Trophoblast cell (in vitro differentiated cells and primary cell): ENCODE measurements around the gene NRXN3.

Experiments used
- DNase-seq, 2 donors: peaks; one replicate each; pipeline ENCODE4 v3.0.0-alpha.2; 2016
- H2AFZ ChIP-seq: 2 replicates; pipeline ENCODE4 v1.6.1; 2013; ENCODE audit warnings: low read length, moderate library complexity, mild to moderate bottlenecking; ENCODE audit not compliant: insufficient read depth, poor library complexity
- H2AK5ac ChIP-seq: 2 replicates; pipeline ENCODE4 v1.6.1; 2013; ENCODE audit warnings: mild to moderate bottlenecking, low read length
- H2BK120ac ChIP-seq: 2 replicates; pipeline ENCODE4 v1.6.1; 2013; ENCODE audit warnings: low read length, mild to moderate bottlenecking, moderate library complexity; ENCODE audit not compliant: insufficient read depth, poor library complexity
- H2BK12ac ChIP-seq: 2 replicates; pipeline ENCODE4 v1.6.1; 2013; ENCODE audit warnings: mild to moderate bottlenecking, low read length, moderate library complexity
- H2BK5ac ChIP-seq: 2 replicates; pipeline ENCODE4 v1.6.1; 2013; ENCODE audit warnings: low read length, low read depth, moderate library complexity, mild to moderate bottlenecking; ENCODE audit not compliant: poor library complexity
- H3K14ac ChIP-seq: 2 replicates; pipeline ENCODE4 v1.6.1; 2013; ENCODE audit warnings: mild to moderate bottlenecking, low read length
- H3K18ac ChIP-seq: 2 replicates; pipeline ENCODE4 v1.6.1; 2013; ENCODE audit warnings: mild to moderate bottlenecking, low read length
- H3K23ac ChIP-seq: 2 replicates; pipeline ENCODE4 v1.6.1; 2013; ENCODE audit warnings: low read length
- H3K27ac ChIP-seq: 2 replicates; pipeline ENCODE4 v1.5.1; 2013; ENCODE audit warnings: low read depth, mild to moderate bottlenecking, inconsistent platforms, low read length, moderate library complexity
- H3K27me3 ChIP-seq: 2 replicates; pipeline ENCODE4 v1.6.1; 2013; ENCODE audit warnings: inconsistent platforms, mild to moderate bottlenecking, low read length, moderate library complexity; ENCODE audit not compliant: insufficient read depth
- H3K36me3 ChIP-seq, 2 experiments: 1 replicate in 1 of 2; 2 replicates in 1 of 2; pipeline ENCODE4 v1.6.1; 2013; ENCODE audit warnings: low read length in 2 of 2, mild to moderate bottlenecking in 2 of 2, moderate library complexity in 1 of 2; ENCODE audit not compliant: insufficient read depth in 2 of 2, control insufficient read depth in 1 of 2
- H3K4ac ChIP-seq: 2 replicates; pipeline ENCODE4 v1.6.1; 2013; ENCODE audit warnings: low read depth, mild to moderate bottlenecking, low read length, moderate library complexity
- H3K4me1 ChIP-seq, 2 experiments: 1 replicate in 1 of 2; 2 replicates in 1 of 2; pipeline ENCODE4 v1.6.1; 2013; ENCODE audit warnings: low read length in 2 of 2, mild to moderate bottlenecking in 2 of 2, moderate library complexity in 1 of 2; ENCODE audit not compliant: insufficient read depth in 2 of 2, control insufficient read depth in 1 of 2
- H3K4me2 ChIP-seq: 2 replicates; pipeline ENCODE4 v1.6.1; 2013; ENCODE audit warnings: inconsistent platforms, mild to moderate bottlenecking, low read length, moderate library complexity
- H3K4me3 ChIP-seq: 2 replicates; pipeline ENCODE4 v1.5.1; 2013; ENCODE audit warnings: mild to moderate bottlenecking, low read depth, low read length, inconsistent platforms
- H3K79me1 ChIP-seq: one replicate; pipeline ENCODE4 v1.6.1; 2013; ENCODE audit warnings: low read length
- H3K79me2 ChIP-seq: 2 replicates; pipeline ENCODE4 v1.6.1; 2013; ENCODE audit warnings: low read length, mild to moderate bottlenecking; ENCODE audit not compliant: control insufficient read depth, insufficient read depth, poor library complexity
- H3K9ac ChIP-seq: 2 replicates; pipeline ENCODE4 v1.6.1; 2013; ENCODE audit warnings: mild to moderate bottlenecking, low read length
- H3K9me3 ChIP-seq: 2 replicates; pipeline ENCODE4 v1.6.1; 2013; ENCODE audit warnings: low read depth, mild to moderate bottlenecking, control low read depth, inconsistent platforms, low read length; ENCODE audit not compliant: insufficient read depth
- H4K12ac ChIP-seq: 2 replicates; pipeline ENCODE4 v1.6.1; 2013; ENCODE audit warnings: low read depth, mild to moderate bottlenecking, low read length, moderate library complexity
- H4K8ac ChIP-seq: 2 replicates; pipeline ENCODE4 v1.6.1; 2013; ENCODE audit warnings: low read depth, mild to moderate bottlenecking, low read length, moderate library complexity
- H4K91ac ChIP-seq: one replicate; pipeline ENCODE4 v1.6.1; 2013; ENCODE audit warnings: low read depth, mild to moderate bottlenecking, low read length, moderate library complexity
- WGBS: extraction: QIAGEN DNeasy Blood & Tissue Kit; methylation state at CpG from one replicate; pipeline ENCODE4 v1.1.7; 2013; ENCODE audit warnings: missing lambda C conversion rate; ENCODE audit not compliant: insufficient read length, insufficient coverage; ENCODE audit errors: extremely low coverage; 5-methylcytosine and 5-hydroxymethylcytosine counted together

The NRXN3 gene

DNA sequence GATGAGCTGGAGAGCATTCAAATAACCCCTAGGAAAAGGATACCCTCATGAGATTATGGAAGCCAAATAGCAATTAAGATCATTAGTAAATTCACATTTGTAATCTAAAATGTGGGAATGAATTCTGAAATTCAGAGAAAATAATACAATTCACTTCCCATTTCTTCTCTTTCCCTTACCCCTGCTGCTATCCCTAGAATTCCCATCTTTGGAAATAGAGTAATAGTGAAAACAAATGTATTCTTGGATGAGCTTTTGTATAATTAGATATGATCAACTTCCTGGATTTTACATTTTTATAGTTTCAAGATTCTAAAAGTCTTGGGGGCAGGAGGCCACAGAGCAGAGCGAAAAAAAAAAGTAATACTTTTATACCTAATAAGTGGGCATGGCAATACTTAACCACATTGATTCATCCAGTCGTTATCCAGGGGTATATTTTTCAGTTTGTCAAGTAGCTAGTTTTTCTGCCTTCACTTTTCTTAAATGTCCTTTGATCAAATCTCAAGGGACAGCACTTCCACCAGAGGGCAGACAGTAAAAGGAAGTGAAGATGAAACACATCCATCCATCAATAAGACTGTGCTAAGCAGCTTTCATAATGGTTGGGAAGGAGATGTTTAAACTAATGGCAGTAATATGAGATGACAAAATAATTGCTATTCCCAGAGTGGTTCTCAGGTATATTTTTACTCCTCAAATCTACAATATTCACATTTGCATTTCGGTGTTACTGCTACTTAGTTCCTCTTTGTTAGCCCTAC lies 1639.9 kb downstream of the NRXN3 start:
- Histone ChIP-seq H3K4ac (no peak overlapping the region), H3K23ac (no peak overlapping the region)

DNA sequence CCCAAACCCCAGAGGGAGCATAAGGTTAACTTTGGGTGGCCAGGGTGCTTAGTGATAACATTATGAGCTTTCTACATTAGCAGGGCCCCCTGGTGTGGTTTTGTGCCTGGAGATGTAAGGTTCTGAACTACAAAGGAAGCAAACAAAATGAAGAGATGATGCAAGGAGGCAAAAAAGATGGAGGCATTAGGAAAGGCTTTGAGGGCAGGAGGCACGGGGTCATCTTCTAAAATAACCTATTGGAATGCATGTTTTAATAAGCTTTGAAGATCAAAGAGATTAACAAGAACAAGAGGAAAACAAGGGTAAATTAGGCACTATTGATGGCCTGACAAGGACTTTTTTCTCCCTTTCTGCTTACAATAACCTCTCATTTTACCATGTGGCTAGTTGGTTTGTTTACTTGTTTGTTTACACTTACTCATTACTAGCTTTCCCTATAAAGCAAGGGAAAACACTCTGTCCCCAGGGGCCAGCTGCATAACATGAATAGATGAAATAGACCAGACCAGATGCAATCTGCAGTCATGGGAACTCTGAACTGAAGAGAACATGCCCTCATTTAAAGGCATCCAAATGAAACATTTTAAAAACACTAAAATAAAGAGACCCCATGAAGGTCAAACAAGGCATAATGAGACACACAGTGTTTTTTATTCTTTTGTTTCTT lies 1650.8 kb downstream of the NRXN3 start:
- H3K27ac ChIP-seq, result peak overlapping the region; percentile 1

More for the DNA sequence above, 1639.9 kb downstream of the NRXN3 start:
- Histone ChIP-seq H2BK120ac (no peak overlapping the region), H3K9me3 (no peaks in the 10 kb centered on the region), H3K4me3 (no peak overlapping the region), H3K27ac (no peak overlapping the region), H3K14ac (no peak overlapping the region), H4K12ac (no peak overlapping the region), H3K36me3 (no peaks in the 10 kb centered on the region), H2BK12ac (no peak overlapping the region), H3K18ac (no peak overlapping the region), H3K9ac (no peak overlapping the region), H3K4me2 (no peak overlapping the region), H3K79me2 (no peaks in the 10 kb centered on the region), H3K4me1 (no peaks in the 10 kb centered on the region), H2AK5ac (no peak overlapping the region), H3K79me1 (no peaks in the 10 kb centered on the region), H4K91ac (no peak overlapping the region), H4K8ac (no peak overlapping the region), H2AFZ (no peak overlapping the region), H2BK5ac (no peak overlapping the region), H3K27me3 (no peaks in the 10 kb centered on the region)
- WGBS, result no CpG with 5 or more reads among the region's 3 CpGs
- DNase-seq, result peak in 1 of 2 donors; percentile 48

DNA sequence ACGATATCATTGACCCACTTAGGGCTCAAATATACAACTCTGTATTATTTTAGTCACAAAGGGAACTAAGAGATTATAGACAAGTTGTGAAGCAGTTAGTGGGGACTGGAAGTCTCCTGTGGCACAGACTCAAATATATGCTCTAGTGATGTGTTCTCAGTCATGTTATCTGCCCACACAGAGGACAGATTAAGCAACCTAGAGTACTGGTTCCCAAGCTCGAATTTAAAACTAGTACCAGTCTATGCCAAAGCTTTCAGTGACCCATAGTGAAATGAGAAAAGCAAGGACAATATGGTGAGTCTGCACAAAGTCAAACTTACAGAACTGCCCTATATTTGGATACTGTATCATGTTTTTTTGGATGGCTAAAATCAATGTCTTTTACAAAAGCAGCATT lies 1651.9 kb downstream of the NRXN3 start:
- peaks cover 2% of the 10 kb centered on the region for H3K79me1 ChIP-seq

More for the DNA sequence above, 1650.8 kb downstream of the NRXN3 start:
- Histone ChIP-seq H2BK120ac (no peak overlapping the region), H3K4me3 (no peak overlapping the region), H3K4ac (no peak overlapping the region), H4K91ac (no peak overlapping the region), H4K8ac (no peak overlapping the region), H3K9ac (no peak overlapping the region), H3K4me2 (peak overlapping the region; percentile 10), H2AK5ac (no peak overlapping the region), H3K79me1 (peaks cover 2% of the 10 kb centered on the region), H3K36me3 (no peaks in the 10 kb centered on the region), H2AFZ (no peak overlapping the region), H3K9me3 (no peaks in the 10 kb centered on the region), H4K12ac (no peak overlapping the region), H2BK5ac (no peak overlapping the region), H3K27me3 (no peaks in the 10 kb centered on the region), H2BK12ac (no peak overlapping the region), H3K18ac (no peak overlapping the region), H3K14ac (no peak overlapping the region), H3K23ac (no peak overlapping the region), H3K4me1 (peaks cover 0 to 2% of the 10 kb centered on the region in 2 experiments), H3K79me2 (no peaks in the 10 kb centered on the region)
- no CpG with 5 or more reads among the region's 1 CpG for WGBS
- DNase-seq, result peak; percentile 54 to 84

DNA sequence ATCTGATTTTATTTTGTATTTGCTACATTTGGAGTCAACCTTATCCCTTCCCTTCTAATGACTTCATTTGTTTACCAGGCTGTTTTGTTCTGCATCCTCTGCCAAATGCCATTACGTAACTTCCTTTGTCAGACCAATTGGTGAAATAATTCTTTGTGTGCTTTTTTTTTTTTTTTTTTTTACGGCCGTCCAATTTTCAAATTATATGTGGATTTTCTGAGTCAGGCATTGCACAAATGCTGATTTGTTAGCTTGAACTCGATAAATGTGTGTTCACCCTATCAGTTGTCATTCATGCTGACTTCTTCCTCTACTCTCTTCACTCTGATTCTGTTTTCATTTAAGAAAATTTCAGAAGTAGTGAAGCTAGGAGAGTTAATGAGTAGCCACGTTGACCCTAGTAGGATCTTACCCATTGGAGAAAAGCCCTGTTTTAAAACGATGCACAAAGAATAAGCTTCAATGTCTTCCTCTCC lies 1654.9 kb downstream of the NRXN3 start:
- no peak overlapping the region for H4K91ac ChIP-seq
- no peak overlapping the region for H2BK120ac ChIP-seq
- H3K36me3 ChIP-seq, result no peaks in the 10 kb centered on the region
- no peak overlapping the region for H3K9ac ChIP-seq
- no peak overlapping the region for H2BK5ac ChIP-seq
- H2AK5ac ChIP-seq, result no peak overlapping the region
- peaks cover 0 to 2% of the 10 kb centered on the region in 2 experiments for H3K4me1 ChIP-seq
- no peak overlapping the region for H2BK12ac ChIP-seq
- H3K79me2 ChIP-seq, result no peaks in the 10 kb centered on the region
- no peak overlapping the region for H4K12ac ChIP-seq
- H3K14ac ChIP-seq, result no peak overlapping the region
- H4K8ac ChIP-seq, result no peak overlapping the region
- H3K79me1 ChIP-seq, result no peaks in the 10 kb centered on the region
- H3K18ac ChIP-seq, result no peak overlapping the region
- H3K27me3 ChIP-seq, result no peaks in the 10 kb centered on the region
- H3K4me3 ChIP-seq, result no peak overlapping the region
- H3K23ac ChIP-seq, result no peak overlapping the region
- H3K9me3 ChIP-seq, result no peaks in the 10 kb centered on the region
- H3K4ac ChIP-seq, result no peak overlapping the region
- H2AFZ ChIP-seq, result no peak overlapping the region
- H3K27ac ChIP-seq, result no peak overlapping the region
- H3K4me2 ChIP-seq, result no peak overlapping the region
- no peak for DNase-seq
- WGBS, result no CpG with 5 or more reads among the region's 6 CpGs

More for the DNA sequence above, 1651.9 kb downstream of the NRXN3 start:
- Histone ChIP-seq H2BK12ac (no peak overlapping the region), H3K14ac (no peak overlapping the region), H4K12ac (no peak overlapping the region), H3K79me2 (no peaks in the 10 kb centered on the region), H3K23ac (no peak overlapping the region), H3K4ac (no peak overlapping the region), H3K18ac (no peak overlapping the region), H2AK5ac (no peak overlapping the region), H2BK120ac (no peak overlapping the region), H3K36me3 (no peaks in the 10 kb centered on the region), H3K9ac (no peak overlapping the region), H2BK5ac (no peak overlapping the region), H3K4me3 (no peak overlapping the region), H4K91ac (no peak overlapping the region), H3K27me3 (no peaks in the 10 kb centered on the region), H4K8ac (no peak overlapping the region), H2AFZ (no peak overlapping the region), H3K4me2 (no peak overlapping the region), H3K27ac (no peak overlapping the region), H3K4me1 (peaks cover 0 to 2% of the 10 kb centered on the region in 2 experiments), H3K9me3 (no peaks in the 10 kb centered on the region)
- no CpG with 5 or more reads among the region's 2 CpGs for WGBS
- no peak for DNase-seq
